Measurements from ENCODE around the gene KIAA1210. TPM values are rescaled to one million over a fixed set of nuclear protein-coding genes. Genes with fewer than 3 reads are reported as not detected.

Gene KIAA1210
- total RNA-seq, 1 experiment from 2014 or later = not detected

GRCh38 chrX:119084766-119085165 is 42.8 kb downstream of the KIAA1210 start:
- H3K27me3 ChIP-seq (ENCODE audit: insufficient read depth, low read length) = 0 out of 2 replicates have a peak, but pooled peaks cover 4% of the 10 kb centered on the region
- BruUV-seq (replicated peaks) = no TSS peak
- H3K36me3 ChIP-seq (ENCODE audit: control insufficient read depth in 1 of 2, insufficient read depth in 2 of 2, low read length in 2 of 2) = no peaks in the 10 kb centered on the region
- RAD21 ChIA-PET (ENCODE audit: low non-redundant PET in 1 of 2, low total read pairs in 2 of 2, uncharacterized antibody in 2 of 2, unreplicated experiment in 2 of 2) = no interaction called here
- CTCF ChIA-PET = no interaction called here
- H3K79me2 ChIP-seq (ENCODE audit: insufficient read depth, low read length) = no peaks in the 10 kb centered on the region
- H3K9me3 ChIP-seq (ENCODE audit: control insufficient read depth in 1 of 2, insufficient read depth in 1 of 2, low read depth in 1 of 2, low read length in 2 of 2) = no peaks in the 10 kb centered on the region
- H3K4me3 ChIP-seq (replicated peaks in 1 of 2; ENCODE audit: low read depth in 1 of 2, low read length in 2 of 2) = no peak overlapping the region
- no peak overlapping the region for H3K9ac ChIP-seq (ENCODE audit: low read length)
- H3K27ac ChIP-seq (ENCODE audit: low read depth, low read length) = no peak overlapping the region
- DNase-seq (ENCODE audit: low read depth, low spot score) = no peak
- no peaks in the 10 kb centered on the region for H3K4me1 ChIP-seq (ENCODE audit: control insufficient read depth in 1 of 2, insufficient read depth in 2 of 2, low read length in 2 of 2)
- H4K20me1 ChIP-seq (ENCODE audit: insufficient read depth) = no peaks in the 10 kb centered on the region
- no peaks in the 10 kb centered on the region for H3K9me2 ChIP-seq (ENCODE audit: insufficient read depth)
- H2AFZ ChIP-seq (ENCODE audit: low read depth, low read length, poor library complexity, severe bottlenecking) = no peak overlapping the region
- ATAC-seq = no peak
- no peak overlapping the region for H3K4me2 ChIP-seq (ENCODE audit: low read length)
- POLR2A ChIA-PET = no interaction called here
- intact Hi-C loops (cut with micrococcal nuclease) = no loop called here
- TF ChIP-seq ELF1 (IDR thresholded peaks at IDR 0.05; ENCODE audit: borderline replicate concordance, low read depth) (no peak), JUND (IDR thresholded peaks at IDR 0.05) (no peak), ZNF274 (IDR thresholded peaks at IDR 0.05; ENCODE audit: low read depth, low read length) (no peak), EZH2 (IDR thresholded peaks at IDR 0.05) (no peak), YY1 (IDR thresholded peaks at IDR 0.05; ENCODE audit: extremely low read depth, insufficient replicate concordance, low read depth, low read length) (no peak), CBX3 (IDR thresholded peaks at IDR 0.05; ENCODE audit: low read depth) (no peak)

DNA sequence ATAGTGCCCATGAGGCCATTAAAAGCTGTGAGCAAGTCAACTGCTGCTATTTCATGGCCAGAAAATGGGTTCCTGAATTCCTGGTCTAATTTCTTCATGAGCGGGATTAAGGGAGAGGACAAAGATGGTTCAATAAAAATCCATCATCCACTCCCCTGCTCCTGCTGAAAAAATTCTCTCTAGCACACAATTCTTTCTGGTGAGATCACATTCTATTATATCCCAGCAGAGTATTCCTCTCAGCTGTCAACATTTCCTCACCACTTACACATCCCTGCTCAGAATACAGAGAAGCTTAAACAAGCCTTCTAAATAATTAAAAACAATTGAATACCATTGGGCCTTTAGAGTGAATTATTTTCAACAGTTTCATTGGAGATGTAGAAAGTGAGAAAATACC is 45.3 kb downstream of the KIAA1210 start:
- no peak overlapping the region for H3K27ac ChIP-seq (ENCODE audit: low read depth, low read length)
- CTCF ChIA-PET = no interaction called here

More for the DNA sequence above, 45.3 kb downstream of the KIAA1210 start:
- no peaks in the 10 kb centered on the region for H3K27me3 ChIP-seq (ENCODE audit: insufficient read depth, low read length)
- no peak for TF ChIP-seq TCF7L2 (IDR thresholded peaks at IDR 0.05; ENCODE audit: borderline replicate concordance, extremely low read depth, insufficient read depth, insufficient read length)
- TF ChIP-seq JUND (IDR thresholded peaks at IDR 0.05) = no peak
- no peak for TF ChIP-seq ATF3 (IDR thresholded peaks at IDR 0.05)
- no peak for TF ChIP-seq ZNF274 (IDR thresholded peaks at IDR 0.05; ENCODE audit: low read depth, low read length)
- TF ChIP-seq REST (IDR thresholded peaks at IDR 0.05; ENCODE audit: low read depth) = no peak
- TF ChIP-seq MAX (IDR thresholded peaks at IDR 0.05) = no peak
- no peak for TF ChIP-seq CEBPB (IDR thresholded peaks at IDR 0.05; ENCODE audit: low read depth)
- H3K9me2 ChIP-seq (ENCODE audit: insufficient read depth) = no peaks in the 10 kb centered on the region
- ATAC-seq = no peak
- no peak overlapping the region for H2AFZ ChIP-seq (ENCODE audit: low read depth, low read length, poor library complexity, severe bottlenecking)
- H3K4me3 ChIP-seq (replicated peaks in 1 of 2; ENCODE audit: low read depth in 1 of 2, low read length in 2 of 2) = no peak overlapping the region
- no TSS peak for BruUV-seq (replicated peaks)
- no peaks in the 10 kb centered on the region for H3K79me2 ChIP-seq (ENCODE audit: insufficient read depth, low read length)
- H3K4me2 ChIP-seq (ENCODE audit: low read length) = no peak overlapping the region
- no peak for DNase-seq (ENCODE audit: low read depth, low spot score)
- no peaks in the 10 kb centered on the region for H3K4me1 ChIP-seq (ENCODE audit: control insufficient read depth in 1 of 2, insufficient read depth in 2 of 2, low read length in 2 of 2)
- H3K9me3 ChIP-seq (ENCODE audit: control insufficient read depth in 1 of 2, insufficient read depth in 1 of 2, low read depth in 1 of 2, low read length in 2 of 2) = no peaks in the 10 kb centered on the region
- ChIA-PET RAD21 (ENCODE audit: low non-redundant PET in 1 of 2, low total read pairs in 2 of 2, uncharacterized antibody in 2 of 2, unreplicated experiment in 2 of 2) (no interaction called here), POLR2A (no interaction called here)
- no peak overlapping the region for H3K9ac ChIP-seq (ENCODE audit: low read length)
- no peaks in the 10 kb centered on the region for H4K20me1 ChIP-seq (ENCODE audit: insufficient read depth)
- H3K36me3 ChIP-seq (ENCODE audit: control insufficient read depth in 1 of 2, insufficient read depth in 2 of 2, low read length in 2 of 2) = no peaks in the 10 kb centered on the region
- intact Hi-C loops (cut with micrococcal nuclease) = no loop called here
